ENCODE results near the gene MKX.

The MKX gene

GRCh38 chr10:27745732-27746396 lies at the start of gene MKX:
Gene MKX, minus strand, starts transcription at chr10:27745819. Its CDS starts 2,404 bp downstream, at chr10:27743415.
- no peak for DNase-seq (ENCODE audit: low read depth, low spot score)

GRCh38 chr10:27794157-27794556 lies 48.5 kb upstream of the MKX start:
- DNase-seq (ENCODE audit: low read depth, low spot score): no peak

GRCh38 chr10:27792216-27792615 lies 46.6 kb upstream of the MKX start:
- no peak for DNase-seq (ENCODE audit: low read depth, low spot score)

- DNase-seq (ENCODE audit: low read depth, low spot score): no peak
These were observed 38.7 kb upstream of the MKX start for GRCh38 chr10:27784272-27784671.

- DNase-seq (ENCODE audit: low read depth, low spot score): no peak
These were observed 38.0 kb upstream of the MKX start for GRCh38 chr10:27783660-27784059.

GRCh38 chr10:27779462-27780015 lies 33.9 kb upstream of the MKX start:
- no peak for DNase-seq (ENCODE audit: low read depth, low spot score)

GRCh38 chr10:27774831-27775230 lies 29.2 kb upstream of the MKX start:
- no peak for DNase-seq (ENCODE audit: low read depth, low spot score)

- DNase-seq (ENCODE audit: low read depth, low spot score): no peak
These were observed 25.6 kb upstream of the MKX start for GRCh38 chr10:27771231-27771630.

GRCh38 chr10:27770181-27770580 lies 24.6 kb upstream of the MKX start:
- no peak for DNase-seq (ENCODE audit: low read depth, low spot score)

- DNase-seq (ENCODE audit: low read depth, low spot score): no peak
These were observed 15.2 kb upstream of the MKX start for GRCh38 chr10:27760867-27761266.

GRCh38 chr10:27759483-27760272 lies 14.1 kb upstream of the MKX start:
- DNase-seq (ENCODE audit: low read depth, low spot score): no peak

GRCh38 chr10:27752673-27753237 lies 7.1 kb upstream of the MKX start:
- no peak for DNase-seq (ENCODE audit: low read depth, low spot score)

- no peak for DNase-seq (ENCODE audit: low read depth, low spot score)
These were observed 3.0 kb upstream of the MKX start for GRCh38 chr10:27748601-27749000.

- no peak for DNase-seq (ENCODE audit: low read depth, low spot score)
These were observed 1.5 kb upstream of the MKX start for GRCh38 chr10:27747096-27747451.

GRCh38 chr10:27746397-27747095 lies 927 bp upstream of the MKX start:
- DNase-seq (ENCODE audit: low read depth, low spot score): no peak

- no peak for DNase-seq (ENCODE audit: low read depth, low spot score)
These were observed 552 bp downstream of the MKX start for GRCh38 chr10:27744802-27745731.

- no peak for DNase-seq (ENCODE audit: low read depth, low spot score)
These were observed 1.5 kb downstream of the MKX start for GRCh38 chr10:27743877-27744801.

- DNase-seq (ENCODE audit: low read depth, low spot score): no peak
These were observed 2.4 kb downstream of the MKX start for GRCh38 chr10:27743012-27743876.

Measured in brain pericyte (primary cell).